AG04449 (cell line): ENCODE measurements around the gene FEZF1.

Experiments
- CTCF ChIA-PET: fragments of 350-600 bp; formaldehyde crosslinking; extraction: SDS; loops from one replicate; lab custom pipeline; 2021; ENCODE audit warnings: antibody characterized with exemption; lab: Yijun Ruan, JAX
- POLR2A ChIA-PET: fragments of 400-600, 350-600 bp; formaldehyde crosslinking; extraction: SDS; loops from one replicate; lab custom pipeline; 2020; ENCODE audit warnings: antibody characterized with exemption, inconsistent platforms; lab: Yijun Ruan, JAX
- DNase-seq: peaks from one replicate; pipeline ENCODE4 v3.0.0-alpha.2; 2010; ENCODE audit warnings: low read depth, low spot score
- H3K4me3 ChIP-seq: 2 replicates; pipeline ENCODE4 v1.5.1; 2011; ENCODE audit warnings: low read depth, mild to moderate bottlenecking, control low read depth, low read length
- TF ChIP-seq, protein P1 (sequence below): IDR thresholded peaks from one replicate; pipeline ENCODE4 v1.5.1; 2011; ENCODE audit warnings: mild to moderate bottlenecking, moderate library complexity, low read length, control low read depth, inconsistent platforms; ENCODE audit not compliant: insufficient read depth; ENCODE audit errors: missing control alignments

FEZF1 gene

DNA sequence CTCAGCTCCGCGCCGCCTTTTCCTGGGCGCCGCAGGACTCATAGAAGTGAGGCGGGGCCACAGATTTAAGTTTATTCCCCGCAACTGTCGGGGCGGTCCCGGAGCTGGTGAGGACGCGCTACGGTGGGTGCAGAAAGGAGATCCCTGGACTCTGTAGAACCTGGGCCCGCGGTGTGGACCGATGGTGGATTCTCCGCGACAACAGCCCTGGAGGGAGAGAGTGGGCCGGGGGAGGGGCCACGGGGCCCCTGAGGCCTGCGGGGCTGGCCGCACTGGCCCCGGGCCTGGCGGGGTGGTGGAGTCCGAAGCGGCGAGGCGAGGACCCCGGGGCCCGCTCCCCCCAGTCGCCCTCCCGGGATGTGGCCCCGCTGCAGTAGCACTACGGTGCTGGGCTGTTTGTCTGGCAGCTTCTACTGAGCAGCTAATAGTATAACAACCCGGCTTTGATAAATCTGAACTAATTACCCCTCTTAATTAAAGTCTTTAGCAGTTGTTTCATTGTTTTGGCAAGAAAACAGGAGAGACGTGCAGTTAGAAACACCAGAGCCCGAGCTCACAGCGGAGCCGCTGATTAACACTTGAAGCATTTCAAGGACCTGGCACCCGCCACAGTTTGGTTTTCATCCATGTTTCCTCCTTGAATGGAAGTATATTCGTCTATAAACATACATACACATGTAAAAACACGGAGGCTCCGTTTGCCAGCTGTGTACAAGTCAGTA is 4.2 kb downstream of the FEZF1 start:
- no peak overlapping the region for H3K4me3 ChIP-seq
- TF ChIP-seq, protein P1, sequence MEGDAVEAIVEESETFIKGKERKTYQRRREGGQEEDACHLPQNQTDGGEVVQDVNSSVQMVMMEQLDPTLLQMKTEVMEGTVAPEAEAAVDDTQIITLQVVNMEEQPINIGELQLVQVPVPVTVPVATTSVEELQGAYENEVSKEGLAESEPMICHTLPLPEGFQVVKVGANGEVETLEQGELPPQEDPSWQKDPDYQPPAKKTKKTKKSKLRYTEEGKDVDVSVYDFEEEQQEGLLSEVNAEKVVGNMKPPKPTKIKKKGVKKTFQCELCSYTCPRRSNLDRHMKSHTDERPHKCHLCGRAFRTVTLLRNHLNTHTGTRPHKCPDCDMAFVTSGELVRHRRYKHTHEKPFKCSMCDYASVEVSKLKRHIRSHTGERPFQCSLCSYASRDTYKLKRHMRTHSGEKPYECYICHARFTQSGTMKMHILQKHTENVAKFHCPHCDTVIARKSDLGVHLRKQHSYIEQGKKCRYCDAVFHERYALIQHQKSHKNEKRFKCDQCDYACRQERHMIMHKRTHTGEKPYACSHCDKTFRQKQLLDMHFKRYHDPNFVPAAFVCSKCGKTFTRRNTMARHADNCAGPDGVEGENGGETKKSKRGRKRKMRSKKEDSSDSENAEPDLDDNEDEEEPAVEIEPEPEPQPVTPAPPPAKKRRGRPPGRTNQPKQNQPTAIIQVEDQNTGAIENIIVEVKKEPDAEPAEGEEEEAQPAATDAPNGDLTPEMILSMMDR, result no peak
- ChIA-PET CTCF (no interaction called here), POLR2A (no interaction called here)
- no peak for DNase-seq

GRCh38 chr7:122299624-122300210 is 4.8 kb downstream of the FEZF1 start:
- ChIA-PET POLR2A (no interaction called here), CTCF (no interaction called here)
- TF ChIP-seq, protein P1, result no peak
- H3K4me3 ChIP-seq, result no peak overlapping the region
- no peak for DNase-seq

GRCh38 chr7:122298618-122299017 is 5.9 kb downstream of the FEZF1 start:
- TF ChIP-seq, protein P1, result no peak
- no peak overlapping the region for H3K4me3 ChIP-seq
- CTCF ChIA-PET, result no interaction called here
- POLR2A ChIA-PET, result no interaction called here
- no peak for DNase-seq

GRCh38 chr7:122298131-122298530 is 6.4 kb downstream of the FEZF1 start:
- TF ChIP-seq, protein P1, result no peak
- ChIA-PET POLR2A (no interaction called here), CTCF (no interaction called here)
- DNase-seq, result no peak
- H3K4me3 ChIP-seq, result no peak overlapping the region

GRCh38 chr7:122291189-122291588 is 13.4 kb downstream of the FEZF1 start:
- no peak for DNase-seq
- TF ChIP-seq, protein P1, result no peak
- POLR2A ChIA-PET, result no interaction called here
- no peak overlapping the region for H3K4me3 ChIP-seq
- CTCF ChIA-PET, result no interaction called here

GRCh38 chr7:122290476-122290875 is 14.1 kb downstream of the FEZF1 start:
- CTCF ChIA-PET, result no interaction called here
- no peak for DNase-seq
- no peak overlapping the region for H3K4me3 ChIP-seq
- TF ChIP-seq, protein P1, result no peak
- POLR2A ChIA-PET, result no interaction called here
